C4-2B (cell line): ENCODE results near the gene KRT80.

ENCODE experiments used
- ZFX ChIP-seq: fragments of 450-650 bp; IDR thresholded peaks from 2 replicates; pipeline ENCODE4 v1.6.1; 2017
- TF ChIP-seq, protein P1 (sequence below): fragments of 450-650 bp; conservative IDR thresholded peaks from 2 replicates; pipeline ENCODE4 v1.5.1; 2017; ENCODE audit warnings: mild to moderate bottlenecking

DNA sequence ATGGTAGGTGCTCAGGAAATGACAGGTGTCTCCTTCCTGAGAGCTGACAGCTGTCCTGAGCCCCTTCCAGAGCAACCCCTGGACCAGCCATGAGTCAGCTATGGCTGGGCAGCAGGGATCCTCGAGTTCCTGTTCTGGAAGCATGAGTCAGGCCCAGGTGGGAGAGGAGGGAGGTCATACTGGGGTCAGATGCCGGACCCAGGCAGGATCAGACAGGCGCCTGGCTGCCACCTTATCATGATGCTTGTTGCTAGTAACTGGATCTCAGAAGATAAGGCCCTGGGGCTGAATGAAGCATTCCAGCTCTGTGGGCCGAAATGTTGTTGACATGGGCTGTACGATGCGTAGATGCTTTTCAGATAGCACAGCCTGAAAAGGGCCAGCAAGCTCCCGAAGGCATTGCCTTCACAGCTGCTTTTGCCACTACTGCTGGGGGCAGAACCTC, 23.8 kb upstream of the KRT80 start:
- TF ChIP-seq, protein P1, sequence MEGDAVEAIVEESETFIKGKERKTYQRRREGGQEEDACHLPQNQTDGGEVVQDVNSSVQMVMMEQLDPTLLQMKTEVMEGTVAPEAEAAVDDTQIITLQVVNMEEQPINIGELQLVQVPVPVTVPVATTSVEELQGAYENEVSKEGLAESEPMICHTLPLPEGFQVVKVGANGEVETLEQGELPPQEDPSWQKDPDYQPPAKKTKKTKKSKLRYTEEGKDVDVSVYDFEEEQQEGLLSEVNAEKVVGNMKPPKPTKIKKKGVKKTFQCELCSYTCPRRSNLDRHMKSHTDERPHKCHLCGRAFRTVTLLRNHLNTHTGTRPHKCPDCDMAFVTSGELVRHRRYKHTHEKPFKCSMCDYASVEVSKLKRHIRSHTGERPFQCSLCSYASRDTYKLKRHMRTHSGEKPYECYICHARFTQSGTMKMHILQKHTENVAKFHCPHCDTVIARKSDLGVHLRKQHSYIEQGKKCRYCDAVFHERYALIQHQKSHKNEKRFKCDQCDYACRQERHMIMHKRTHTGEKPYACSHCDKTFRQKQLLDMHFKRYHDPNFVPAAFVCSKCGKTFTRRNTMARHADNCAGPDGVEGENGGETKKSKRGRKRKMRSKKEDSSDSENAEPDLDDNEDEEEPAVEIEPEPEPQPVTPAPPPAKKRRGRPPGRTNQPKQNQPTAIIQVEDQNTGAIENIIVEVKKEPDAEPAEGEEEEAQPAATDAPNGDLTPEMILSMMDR, result no peak
- TF ChIP-seq ZFX, result no peak
